GM11168 (cell line): ENCODE data around the gene EFNB2.

Experiments
- in situ Hi-C: fragments of 300-500 bp; cut with MboI; formaldehyde crosslinking; loops from one replicate; pipeline ENCODE4 v1.12.0; 2022; ENCODE audit warnings: low sequenced_read_pairs; ENCODE audit not compliant: unreplicated experiment

EFNB2 gene, protein sequence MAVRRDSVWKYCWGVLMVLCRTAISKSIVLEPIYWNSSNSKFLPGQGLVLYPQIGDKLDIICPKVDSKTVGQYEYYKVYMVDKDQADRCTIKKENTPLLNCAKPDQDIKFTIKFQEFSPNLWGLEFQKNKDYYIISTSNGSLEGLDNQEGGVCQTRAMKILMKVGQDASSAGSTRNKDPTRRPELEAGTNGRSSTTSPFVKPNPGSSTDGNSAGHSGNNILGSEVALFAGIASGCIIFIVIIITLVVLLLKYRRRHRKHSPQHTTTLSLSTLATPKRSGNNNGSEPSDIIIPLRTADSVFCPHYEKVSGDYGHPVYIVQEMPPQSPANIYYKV

DNA sequence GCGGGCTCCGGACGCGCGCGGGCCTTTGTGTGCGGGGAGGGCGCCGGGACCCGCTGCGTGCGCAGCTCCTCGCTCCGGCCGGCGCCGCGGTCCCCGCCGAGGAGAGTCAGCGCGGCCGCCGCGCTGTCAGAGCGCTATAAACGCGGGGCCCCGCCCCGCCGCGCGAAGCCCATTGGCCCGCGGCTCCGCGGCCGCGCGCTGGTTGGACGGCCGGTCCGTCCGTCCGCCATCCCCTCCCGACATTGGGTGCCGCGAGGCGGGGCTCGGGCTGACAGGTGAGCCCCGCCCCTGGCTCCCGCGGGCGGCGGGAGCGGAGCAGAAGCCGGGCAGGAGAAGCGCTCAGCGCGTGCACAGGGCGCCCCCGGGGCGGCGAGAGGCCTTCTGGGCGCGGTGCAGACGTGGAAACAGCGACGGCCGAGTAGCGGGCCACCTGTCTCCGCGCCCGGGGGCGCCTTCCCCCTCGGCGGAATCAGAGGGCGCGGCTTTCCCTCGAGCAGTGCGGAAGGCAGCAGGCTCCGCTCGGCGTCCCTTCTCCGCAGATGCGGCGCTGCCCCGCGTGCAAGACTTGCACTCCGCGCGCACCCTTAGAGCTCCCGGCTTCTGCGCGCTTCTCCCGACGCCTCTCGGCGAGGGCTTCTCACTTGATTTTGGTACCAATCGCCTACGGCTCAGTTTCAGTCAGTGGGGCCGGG, at the start of gene EFNB2:
Gene EFNB2, minus strand, starts transcription at position 111 of the 692 bp plus-strand sequence. CDS start 698 bp downstream, outside the sequence.
- in situ Hi-C loops, result no loop called here

DNA sequence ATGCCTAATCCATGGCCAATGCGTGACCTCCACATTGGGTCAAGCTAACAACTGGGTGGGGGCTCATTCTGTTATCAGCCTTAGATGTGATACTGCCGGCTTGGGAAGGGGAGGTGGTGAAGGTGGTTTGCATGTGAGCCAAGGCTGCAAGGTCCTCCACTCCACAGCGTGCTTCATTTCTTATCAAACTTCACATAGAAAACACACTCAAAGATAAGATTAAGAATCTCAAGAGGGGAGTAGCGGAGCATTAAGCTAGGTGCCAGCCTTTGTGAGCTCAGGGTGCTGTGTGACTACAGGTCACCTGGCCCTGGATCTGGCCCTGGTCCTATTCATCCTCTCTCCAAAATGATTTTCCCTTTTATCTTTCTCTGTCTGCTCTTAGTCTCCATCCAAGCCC, 45.8 kb upstream of the EFNB2 start:
- in situ Hi-C loops, result no loop called here

DNA sequence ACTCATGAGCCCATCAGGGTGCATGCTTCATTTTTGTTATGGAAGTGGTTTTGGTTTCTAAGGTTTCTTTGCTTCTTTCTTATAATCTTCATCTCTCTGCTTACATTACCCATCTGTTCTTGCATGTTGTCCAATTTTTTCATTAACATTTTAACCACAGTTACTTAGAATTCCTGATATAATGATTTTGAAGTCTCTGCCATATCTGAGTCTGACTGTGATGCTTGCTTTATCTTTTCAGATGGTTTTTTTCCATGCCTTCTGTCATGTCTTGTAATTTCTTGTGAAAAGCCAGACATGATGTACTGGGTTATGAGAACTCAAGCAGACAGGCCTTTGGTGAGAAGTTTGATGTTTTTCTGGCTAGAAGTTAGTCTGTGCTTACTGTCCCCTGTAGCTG, 40.4 kb upstream of the EFNB2 start:
- in situ Hi-C loops, result no loop called here

DNA sequence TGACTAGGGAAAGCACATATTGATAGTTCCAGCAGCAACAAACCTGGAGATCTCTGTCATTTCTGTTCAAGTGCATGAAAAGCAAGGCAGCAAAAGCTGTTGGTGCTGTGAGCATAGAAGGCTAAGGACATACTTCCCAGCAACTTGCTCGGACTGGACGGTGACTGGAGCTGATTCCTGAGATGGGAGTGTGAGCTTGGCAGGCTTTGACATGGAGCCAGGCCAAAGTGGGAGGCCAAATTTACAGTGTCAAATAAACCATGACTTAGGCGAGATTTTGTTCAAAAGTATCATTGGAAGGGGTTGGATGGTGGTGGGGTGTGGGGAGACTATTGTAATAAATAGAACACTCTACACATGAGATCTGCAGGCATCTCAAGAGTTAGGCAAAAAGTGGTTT, 38.4 kb upstream of the EFNB2 start:
- in situ Hi-C loops, result no loop called here

DNA sequence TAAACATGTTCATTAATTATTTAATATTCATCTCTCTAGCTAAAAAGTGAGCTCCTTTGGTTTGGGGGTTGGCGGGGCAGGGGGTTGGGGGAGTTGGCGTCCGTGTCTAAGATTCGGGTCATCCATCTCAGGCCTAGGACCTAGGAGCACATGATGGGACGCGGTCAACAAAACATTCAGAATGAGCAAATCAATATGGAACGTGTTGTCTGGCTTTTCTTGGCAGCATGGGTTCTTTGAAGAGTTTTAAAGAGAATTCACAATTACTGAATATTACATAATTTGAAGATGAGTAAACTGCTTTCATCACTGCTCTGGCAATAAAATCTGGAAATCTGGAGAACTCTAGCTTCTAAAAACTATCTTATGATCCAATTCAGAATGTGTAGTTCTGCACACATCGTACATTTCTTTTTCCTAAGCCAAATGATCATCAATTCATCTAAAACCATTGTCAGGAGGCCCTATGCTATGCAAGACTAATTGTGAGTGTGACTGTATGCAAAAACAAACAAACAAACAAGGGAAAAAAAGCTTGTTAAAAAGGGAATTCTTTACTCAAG, 37.9 kb upstream of the EFNB2 start:
- in situ Hi-C loops, result no loop called here

DNA sequence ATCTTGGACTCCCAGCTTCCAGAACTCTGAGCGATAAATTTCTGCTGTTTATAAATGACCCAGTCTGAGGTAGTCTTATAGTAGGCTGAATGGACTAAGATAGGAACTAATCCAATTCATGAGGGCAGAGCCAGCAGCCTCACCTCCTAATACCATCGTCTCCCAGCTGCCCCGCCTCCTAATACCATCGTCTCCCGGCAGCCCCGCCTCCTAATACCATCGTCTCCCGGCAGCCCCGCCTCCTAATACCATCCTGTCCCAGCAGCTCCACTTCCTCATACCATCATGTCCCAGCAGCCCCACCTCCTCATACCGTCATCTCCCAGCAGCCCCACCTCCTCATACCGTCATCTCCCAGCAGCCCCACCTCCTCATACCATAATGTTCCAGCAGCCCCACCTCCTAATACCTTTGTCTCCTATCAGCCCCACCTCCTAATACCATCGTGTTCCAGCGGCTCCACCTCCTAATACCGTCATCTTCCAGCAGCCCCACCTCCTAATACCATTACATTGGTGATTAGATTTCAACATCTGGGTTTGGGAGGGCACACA, 34.9 kb upstream of the EFNB2 start:
- in situ Hi-C loops, result no loop called here

DNA sequence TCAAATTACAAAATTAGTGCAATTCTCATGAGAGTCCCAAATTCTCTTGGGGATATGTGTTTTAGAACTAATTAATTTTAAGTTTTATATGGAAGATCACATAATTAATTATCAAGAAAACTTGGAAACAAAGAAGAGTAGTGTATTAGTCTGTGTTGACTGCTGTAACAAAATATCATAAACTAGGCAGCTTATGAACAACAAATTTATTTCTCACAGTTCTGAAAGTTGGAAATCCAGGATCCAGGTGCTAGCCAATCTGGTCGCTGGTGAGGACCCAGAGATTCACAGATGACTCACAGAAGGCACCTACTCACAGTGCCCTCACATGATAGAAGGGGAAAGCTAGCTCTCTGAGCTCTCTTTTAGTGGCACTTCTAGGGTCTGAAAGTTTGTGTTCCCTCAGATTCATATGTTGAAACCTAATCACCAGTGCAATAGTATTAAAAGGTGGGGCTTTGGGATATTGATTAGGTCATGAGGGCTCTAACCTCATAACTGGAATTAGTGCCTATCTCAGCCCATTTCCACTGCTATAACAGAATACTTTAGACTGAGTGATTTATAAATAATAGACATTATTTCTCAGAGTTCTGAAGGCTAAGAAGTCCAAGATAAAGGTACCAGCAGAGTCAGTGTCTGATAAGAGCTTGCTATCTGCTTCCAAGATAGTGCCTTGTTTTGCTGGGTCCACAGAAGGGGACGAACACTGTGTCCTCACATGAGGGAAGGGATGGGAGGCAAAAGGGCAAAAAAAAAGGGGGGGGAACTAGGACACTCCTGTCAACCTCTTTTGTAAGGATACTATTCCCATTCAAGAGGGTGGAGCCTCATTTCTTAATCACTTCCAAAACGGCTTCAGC, 34.0 kb upstream of the EFNB2 start:
- in situ Hi-C loops, result no loop called here

DNA sequence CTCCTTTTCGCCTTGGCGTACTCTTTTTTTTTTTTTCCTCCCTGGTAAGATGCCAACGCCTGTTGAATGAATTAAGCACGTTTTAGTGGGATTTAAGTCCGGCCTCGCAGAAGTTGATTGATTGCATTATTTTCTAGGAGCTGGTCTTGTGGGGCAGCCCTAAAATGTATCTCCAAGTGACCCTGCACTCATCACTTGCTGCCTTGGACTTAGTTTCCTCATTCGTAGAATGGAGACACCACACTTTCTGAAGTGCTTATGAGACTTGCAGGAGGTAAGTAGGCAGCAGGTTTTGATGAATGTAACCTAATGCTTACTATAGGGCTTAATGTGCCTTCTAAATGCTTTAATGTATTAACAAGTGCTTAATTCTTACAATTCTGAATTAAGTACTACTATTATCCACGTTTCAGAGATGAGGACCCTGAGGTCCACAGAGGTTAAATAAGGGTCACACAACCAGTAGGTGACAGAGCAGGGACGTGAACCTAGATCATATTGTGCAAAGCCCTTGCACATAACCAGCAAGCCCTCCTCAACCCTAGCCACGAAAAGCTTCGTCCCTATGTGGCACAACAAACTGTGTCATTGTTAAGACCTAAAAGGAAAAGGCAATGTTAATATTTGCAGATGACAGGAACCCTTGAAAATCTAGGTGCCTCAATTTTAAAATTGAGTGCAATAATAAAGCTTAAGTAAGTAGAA, 33.0 kb upstream of the EFNB2 start:
- in situ Hi-C loops, result no loop called here

DNA sequence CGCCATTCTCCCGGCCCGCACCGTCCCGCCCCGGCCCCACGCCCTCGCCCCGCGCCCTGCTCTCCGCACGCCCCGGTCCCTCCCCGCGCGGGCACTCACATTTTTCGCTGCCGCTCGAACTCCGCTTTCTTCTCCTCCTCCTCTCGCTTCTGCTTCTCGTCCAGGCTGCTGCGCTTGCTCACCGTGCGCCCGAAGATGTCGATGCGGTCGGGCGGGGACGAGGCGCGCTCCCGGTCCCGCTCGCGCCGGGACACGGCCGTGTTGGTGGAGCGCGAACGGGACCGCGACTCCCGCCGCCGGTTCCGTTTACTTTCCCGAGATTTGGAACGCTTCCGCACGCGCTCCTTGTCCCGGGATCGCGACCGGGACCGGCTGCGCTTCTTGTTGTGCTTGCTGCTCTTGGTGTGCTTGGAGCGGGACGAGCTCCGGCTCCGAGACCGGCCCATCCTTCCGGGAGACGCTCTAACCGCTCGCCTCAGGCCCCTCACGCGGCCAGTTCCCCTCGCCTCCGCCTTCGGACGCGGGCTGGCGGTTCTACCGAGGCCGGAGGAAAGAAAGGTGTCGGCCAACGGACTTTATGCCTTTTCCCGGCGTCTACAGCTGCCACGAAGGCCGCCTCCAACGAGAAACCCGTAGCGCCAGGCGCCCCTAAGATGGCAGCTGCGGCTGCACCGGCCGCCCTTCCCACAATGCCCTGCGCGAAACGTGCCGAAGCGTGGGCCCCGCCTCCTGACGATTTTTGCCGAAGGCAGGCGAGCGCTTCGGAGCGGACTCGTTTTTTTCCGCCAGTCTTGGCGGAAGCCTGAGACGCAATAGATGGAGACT, 32.2 kb upstream of the EFNB2 start, which contains the start of gene ARGLU1:
Gene ARGLU1, minus strand, starts transcription at position 664 of the 825 bp plus-strand sequence. Its CDS starts 218 bp downstream, at position 446.
- in situ Hi-C loops, result no loop called here

DNA sequence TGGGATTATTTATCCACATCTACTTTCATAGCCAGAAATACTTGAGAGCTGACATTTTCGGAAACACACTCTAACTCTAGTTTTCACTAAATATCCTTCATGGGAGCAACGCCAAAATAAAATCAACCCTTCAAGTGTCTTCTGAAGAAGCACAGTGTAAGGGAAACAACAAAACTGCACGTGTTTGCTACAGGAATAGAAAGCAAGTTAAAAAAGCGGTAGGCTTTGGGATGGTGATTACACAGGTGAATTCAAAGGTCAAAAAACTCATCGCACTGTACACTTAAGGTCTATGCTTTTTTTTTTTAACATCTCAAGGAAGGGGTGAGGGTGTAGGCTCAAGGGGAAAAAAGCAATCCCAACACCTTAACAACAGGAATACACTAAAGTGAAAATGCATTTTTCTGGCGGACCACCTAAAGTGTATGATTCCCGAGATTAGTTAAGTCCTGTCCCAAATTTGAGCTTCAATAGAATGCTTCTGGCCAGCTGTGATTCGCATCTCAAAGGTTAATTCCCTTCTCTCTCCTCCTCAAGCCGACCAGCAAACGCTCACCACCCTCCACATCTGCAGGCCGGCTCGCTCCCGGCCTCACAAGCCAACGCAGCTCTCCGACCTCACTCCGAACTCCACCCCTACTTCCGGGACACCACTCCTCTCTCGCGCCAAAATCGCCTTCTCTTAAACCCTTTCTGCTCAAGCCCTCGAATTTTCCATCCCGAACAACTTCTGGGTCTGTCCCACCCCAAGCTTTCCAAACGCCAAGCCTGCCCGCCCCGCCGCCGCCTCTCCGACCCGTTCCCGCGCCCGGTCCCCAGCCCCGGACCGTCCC, 31.4 kb upstream of the EFNB2 start:
- in situ Hi-C loops, result no loop called here

DNA sequence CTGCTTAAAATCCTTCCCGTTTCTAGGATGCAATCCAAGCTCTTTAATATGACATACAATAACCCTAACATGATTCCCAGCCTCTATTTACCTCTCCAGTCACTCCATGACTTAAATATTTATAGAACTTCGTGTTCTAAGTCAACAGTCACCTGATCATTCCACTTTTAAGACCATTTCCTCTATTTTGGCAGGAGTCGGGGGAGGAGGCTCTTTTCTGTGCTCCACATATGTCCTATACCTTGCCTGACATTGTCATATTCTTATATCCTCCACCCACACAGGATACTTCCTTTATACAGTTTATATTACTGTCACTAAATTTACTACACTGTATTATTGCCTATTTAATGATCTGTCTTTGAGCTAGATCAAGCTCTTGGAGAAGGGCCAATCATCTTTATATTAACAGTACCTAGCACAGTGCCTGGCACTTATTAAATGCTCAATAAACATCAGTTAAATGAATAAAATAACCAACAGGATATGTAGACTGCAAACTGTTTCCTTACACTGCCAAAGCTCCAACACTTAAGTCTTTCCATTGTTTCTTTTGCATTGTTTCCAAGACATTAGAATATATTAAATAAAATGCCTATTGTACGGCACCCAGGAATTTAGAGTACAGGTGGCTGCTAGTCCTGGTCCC, 29.8 kb upstream of the EFNB2 start:
- in situ Hi-C loops, result no loop called here

DNA sequence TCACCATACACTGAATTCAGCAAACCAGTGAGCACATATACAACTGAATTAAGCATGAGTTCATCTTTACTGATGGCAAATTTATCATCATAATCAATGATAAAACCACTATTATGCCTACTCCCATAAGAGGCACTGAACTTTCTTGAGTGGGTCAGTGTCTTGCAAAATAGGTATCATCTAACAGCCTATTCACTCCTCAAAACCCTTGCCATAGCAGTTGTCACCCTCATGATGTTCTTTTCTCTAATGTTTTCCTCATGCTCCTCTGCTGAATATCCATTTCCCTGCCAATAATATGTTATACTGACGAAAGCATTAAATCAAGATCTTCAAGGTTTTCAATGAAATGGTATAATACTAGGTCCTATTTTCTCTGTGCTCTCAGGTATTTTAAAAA, 26.8 kb upstream of the EFNB2 start:
- in situ Hi-C loops, result no loop called here

DNA sequence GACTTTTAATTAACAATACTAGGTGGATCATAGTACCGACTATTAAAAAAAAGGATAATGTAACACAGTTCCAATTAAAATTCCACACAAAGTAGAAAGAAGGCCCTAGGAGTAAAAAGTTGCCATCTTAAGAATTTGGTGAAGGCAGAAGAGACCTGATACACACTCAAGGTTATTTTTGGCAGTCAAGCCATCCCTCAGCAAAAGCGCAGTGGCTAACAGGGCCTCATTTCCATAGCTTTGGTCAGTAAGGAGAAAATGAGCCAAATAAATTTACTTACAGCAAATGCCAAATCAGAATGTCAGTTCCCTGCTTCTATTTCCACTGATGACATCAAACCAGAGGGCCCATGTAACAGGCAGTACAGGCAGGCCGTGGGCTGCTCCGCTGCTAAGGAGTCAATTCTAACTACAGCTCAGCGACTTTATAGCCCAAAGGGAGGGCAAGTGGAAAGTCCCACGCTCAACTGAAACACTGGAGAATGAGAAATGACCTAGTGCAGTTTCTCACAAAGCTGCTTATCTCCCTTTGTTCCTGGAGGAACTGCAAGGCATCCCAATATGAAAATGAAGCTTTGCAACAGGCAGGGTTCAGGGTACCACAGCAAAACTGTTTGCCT, 26.2 kb upstream of the EFNB2 start:
- in situ Hi-C loops, result no loop called here

DNA sequence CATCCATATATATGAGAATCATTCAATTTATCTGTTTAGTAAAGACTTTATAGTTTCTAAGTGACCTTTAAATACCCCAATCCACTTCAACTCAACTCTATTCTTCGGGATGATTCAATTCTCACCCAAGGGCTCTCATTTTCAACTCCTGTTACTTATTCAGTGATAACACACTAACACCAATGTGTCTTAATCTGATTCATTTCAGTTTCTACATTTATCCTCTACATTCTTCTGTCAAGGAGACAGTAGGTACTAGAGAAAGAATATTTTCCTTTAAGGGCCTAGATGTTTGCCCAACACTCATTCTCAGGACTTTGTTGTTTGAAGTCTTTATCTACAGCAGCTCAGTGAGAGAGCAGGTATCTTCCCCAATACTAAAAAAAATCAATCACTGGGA, 25.4 kb upstream of the EFNB2 start:
- in situ Hi-C loops, result no loop called here

DNA sequence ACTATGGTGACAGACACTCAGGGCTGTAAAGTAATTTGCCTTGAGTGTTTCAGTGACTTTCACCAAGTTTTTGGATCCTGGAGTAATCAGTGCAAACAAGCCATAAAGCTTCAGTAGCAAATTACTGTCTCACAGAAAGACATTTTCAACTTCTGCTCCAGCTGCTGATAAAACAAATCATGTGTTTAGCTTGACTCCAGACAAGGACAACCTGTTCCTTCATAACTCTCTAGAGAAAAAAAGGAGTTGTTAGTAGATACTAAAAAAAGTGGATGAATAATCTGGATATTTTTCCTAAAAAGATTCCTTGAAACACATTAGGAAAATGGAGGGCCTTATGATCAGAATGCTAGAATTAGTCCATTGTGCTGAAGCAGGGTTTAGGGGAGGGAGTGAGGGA, 23.1 kb upstream of the EFNB2 start:
- in situ Hi-C loops, result no loop called here

DNA sequence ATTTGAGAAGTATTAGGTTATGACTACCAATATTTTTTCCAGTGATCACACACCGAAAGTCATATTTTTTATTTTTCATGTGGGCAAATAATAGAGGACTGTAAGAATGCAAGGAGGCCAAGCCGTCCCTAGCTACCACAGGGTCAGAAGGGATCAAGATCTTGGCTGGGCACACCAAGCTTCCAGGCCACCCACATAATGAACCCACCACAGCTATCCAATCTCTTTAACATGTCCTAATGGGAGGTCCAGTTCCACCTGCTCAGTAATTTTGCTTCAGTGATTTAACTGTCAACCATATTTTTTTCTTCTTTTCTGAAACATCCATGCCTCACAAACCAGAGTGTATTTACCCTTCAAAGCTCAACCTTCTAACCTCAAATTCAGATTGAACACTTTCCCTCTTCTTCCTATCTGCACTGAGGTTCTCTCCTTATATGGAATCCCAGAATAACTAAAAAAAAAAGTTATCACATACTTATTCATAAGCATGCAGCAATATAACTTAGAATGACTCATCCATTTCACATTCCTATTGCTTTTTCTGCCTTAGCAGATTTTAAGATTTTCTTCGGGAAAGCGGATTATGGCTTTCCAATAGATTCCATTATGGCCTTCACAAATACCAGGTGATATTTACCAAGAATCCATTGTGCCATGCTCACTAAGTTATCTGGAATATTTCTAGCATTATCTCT, 20.3 kb upstream of the EFNB2 start:
- in situ Hi-C loops, result no loop called here
